ENCODE data around the gene METTL9. TPM values are rescaled to one million over a fixed set of nuclear protein-coding genes. Genes with fewer than 3 reads are reported as not detected.
"Not testable (repeated sequence)": the region's sequence is repeated elsewhere in the genome, so short reads cannot be mapped to it uniquely, and the experiment has no call there.

METTL9 gene
- total RNA-seq, 1 donor from 2014 or later, result 97.7 TPM

GRCh38 chr16:21574372-21574771 lies 25.0 kb upstream of the METTL9 start:
- Histone ChIP-seq H3K27me3 (no peaks in the 10 kb centered on the region), H3K36me3 (no peaks in the 10 kb centered on the region), H3K4me3 (no peak overlapping the region), H3K4me1 (no peaks in the 10 kb centered on the region), H3K27ac (no peak overlapping the region), H3K9me3 (no peaks in the 10 kb centered on the region)
- no peak for DNase-seq (ENCODE audit: extremely low spot score in 2 of 2)
- intact Hi-C loops (cut with DNase I), result no loop called here
- no peak for TF ChIP-seq POLR2A (IDR thresholded peaks at IDR 0.05)

DNA sequence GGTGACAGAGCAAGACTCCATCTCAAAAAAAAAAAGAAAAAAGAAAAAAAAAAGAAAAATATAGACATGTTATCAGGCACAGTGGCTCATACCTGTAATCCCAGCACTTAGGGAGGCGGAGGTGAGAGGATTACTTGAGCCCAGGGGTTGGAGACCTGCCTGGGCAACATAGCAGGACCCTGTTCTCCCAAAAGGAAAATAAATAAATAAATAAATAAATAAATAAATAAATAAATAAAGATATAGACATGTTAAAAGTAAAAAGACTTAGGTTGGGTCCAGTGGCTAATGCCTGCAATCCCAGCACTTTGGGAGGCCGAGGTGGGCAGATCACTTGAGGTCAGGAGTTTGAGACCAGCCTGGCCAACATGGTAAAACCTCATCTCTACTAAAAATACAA lies 23.1 kb upstream of the METTL9 start:
- H3K27ac ChIP-seq; H3K9me3 ChIP-seq; H3K4me1 ChIP-seq; H3K4me3 ChIP-seq; H3K27me3 ChIP-seq; DNase-seq (ENCODE audit: extremely low spot score in 2 of 2); intact Hi-C loops (cut with DNase I); H3K36me3 ChIP-seq: not testable (repeated sequence)

DNA sequence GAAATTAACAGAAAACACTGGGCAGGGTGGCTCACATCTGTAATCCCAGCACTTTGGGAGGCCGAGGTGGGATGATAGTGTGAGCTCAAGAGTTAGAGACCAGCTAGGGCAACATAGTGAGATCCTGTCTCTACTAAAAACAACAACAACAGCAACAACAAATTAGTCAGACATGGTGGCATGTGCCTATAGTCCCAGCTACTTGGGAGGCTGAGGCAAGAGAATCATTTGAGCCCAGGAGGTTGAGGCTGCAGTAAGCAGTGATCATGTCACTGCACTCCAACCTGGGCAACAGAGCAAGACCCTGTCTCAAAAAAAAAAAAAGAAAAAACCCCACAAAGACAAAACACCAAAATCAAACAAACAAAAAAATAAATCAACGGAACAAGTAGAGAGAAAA lies 21.9 kb upstream of the METTL9 start:
- H3K9me3 ChIP-seq; H3K27ac ChIP-seq; intact Hi-C loops (cut with DNase I); H3K36me3 ChIP-seq; DNase-seq (ENCODE audit: extremely low spot score in 2 of 2); H3K4me3 ChIP-seq; H3K27me3 ChIP-seq; H3K4me1 ChIP-seq: not testable (repeated sequence)

DNA sequence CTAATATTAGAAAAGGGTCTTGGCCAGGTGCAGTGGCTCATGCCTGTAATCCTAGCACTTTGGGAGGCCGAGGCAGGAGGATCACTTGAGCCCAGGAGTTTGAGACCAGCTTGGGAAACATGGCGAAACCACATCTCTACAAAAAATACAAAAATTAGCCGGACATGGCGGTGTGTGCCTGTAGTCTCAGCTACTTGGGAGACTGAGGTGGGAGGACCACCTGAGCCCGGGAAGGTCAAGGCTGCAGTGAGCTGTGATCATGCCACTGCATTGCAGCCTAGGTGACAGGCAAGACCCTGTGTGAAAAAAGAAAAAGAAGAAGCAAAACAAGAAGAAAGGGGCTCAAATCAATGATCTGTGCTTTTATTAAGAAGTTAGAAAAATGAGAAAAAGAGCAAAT lies 21.1 kb upstream of the METTL9 start:
- intact Hi-C loops (cut with DNase I); H3K4me3 ChIP-seq; DNase-seq (ENCODE audit: extremely low spot score in 2 of 2); H3K36me3 ChIP-seq; H3K27ac ChIP-seq; H3K4me1 ChIP-seq; H3K9me3 ChIP-seq; H3K27me3 ChIP-seq: not testable (repeated sequence)

GRCh38 chr16:21580131-21580530 lies 19.2 kb upstream of the METTL9 start:
- DNase-seq (ENCODE audit: extremely low spot score in 2 of 2); H3K4me3 ChIP-seq; H3K9me3 ChIP-seq; intact Hi-C loops (cut with DNase I); H3K36me3 ChIP-seq; H3K27me3 ChIP-seq; H3K27ac ChIP-seq: not testable (repeated sequence)
- peaks cover 12% of the 10 kb centered on the region for H3K4me1 ChIP-seq

DNA sequence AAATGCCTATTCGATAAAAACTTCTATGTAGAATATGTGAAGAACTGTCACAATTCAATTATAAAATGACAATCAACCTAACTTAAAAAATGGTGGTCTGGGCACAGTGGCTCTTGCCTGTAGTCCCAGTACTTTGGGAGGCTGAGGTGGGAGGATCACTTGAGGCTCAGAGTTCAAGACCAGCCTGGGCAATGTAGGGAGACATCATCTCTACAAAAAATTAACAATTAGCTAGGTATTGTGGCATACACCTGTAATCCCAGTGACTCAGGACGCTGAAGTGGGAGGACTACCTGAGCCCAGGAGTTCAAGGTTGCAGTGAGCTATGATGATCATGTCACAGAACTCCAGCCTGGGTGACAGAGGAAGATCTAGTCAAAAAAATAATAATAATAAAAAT lies 18.6 kb upstream of the METTL9 start:
- H3K27ac ChIP-seq, result no peak overlapping the region
- no peak overlapping the region for H3K4me3 ChIP-seq
- intact Hi-C loops (cut with DNase I), result no loop called here
- no peak for TF ChIP-seq POLR2AphosphoS5 (IDR thresholded peaks at IDR 0.05; ENCODE audit: insufficient read depth in 1 of 2, low read depth in 1 of 2)
- TF ChIP-seq CTCF (IDR thresholded peaks at IDR 0.05), result no peak
- TF ChIP-seq POLR2A (IDR thresholded peaks at IDR 0.05), result no peak
- no peak for DNase-seq (ENCODE audit: extremely low spot score in 2 of 2)
- no peaks in the 10 kb centered on the region for H3K36me3 ChIP-seq
- no peaks in the 10 kb centered on the region for H3K27me3 ChIP-seq
- H3K4me1 ChIP-seq, result peaks cover 12% of the 10 kb centered on the region
- H3K9me3 ChIP-seq, result no peaks in the 10 kb centered on the region

DNA sequence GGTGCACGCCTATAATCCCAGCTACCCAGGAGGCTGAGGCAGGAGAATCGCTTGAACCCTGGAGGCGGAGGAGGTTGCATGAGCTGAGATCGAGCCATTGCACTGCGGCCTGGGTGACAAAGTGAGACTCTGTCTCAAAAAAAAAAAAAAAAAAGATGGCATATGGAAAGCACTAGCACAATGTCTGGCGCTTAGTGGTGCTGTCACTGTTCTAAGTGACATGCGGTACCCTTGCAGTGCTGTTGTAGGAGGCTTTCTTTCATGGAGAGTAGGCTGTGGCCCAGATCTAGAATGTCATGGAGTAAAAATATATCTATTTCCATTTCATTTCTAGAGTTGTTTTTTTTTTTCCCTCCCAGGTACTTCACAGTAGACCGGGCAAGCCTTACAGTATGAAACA lies 14.6 kb upstream of the METTL9 start:
- intact Hi-C loops (cut with DNase I), result no loop called here
- no peak for TF ChIP-seq POLR2A (IDR thresholded peaks at IDR 0.05)
- no peak for TF ChIP-seq CTCF (IDR thresholded peaks at IDR 0.05)
- TF ChIP-seq POLR2AphosphoS5 (IDR thresholded peaks at IDR 0.05; ENCODE audit: insufficient read depth in 1 of 2, low read depth in 1 of 2), result no peak

GRCh38 chr16:21588593-21588992 lies 10.8 kb upstream of the METTL9 start:
- intact Hi-C loops (cut with DNase I); H3K27me3 ChIP-seq; H3K27ac ChIP-seq; DNase-seq (ENCODE audit: extremely low spot score in 2 of 2); H3K9me3 ChIP-seq; H3K36me3 ChIP-seq; H3K4me3 ChIP-seq: not testable (repeated sequence)
- peaks cover 18% of the 10 kb centered on the region for H3K4me1 ChIP-seq

More for the DNA sequence above, 14.6 kb upstream of the METTL9 start:
- Histone ChIP-seq H3K4me1 (peaks cover 15% of the 10 kb centered on the region), H3K27me3 (no peaks in the 10 kb centered on the region), H3K36me3 (no peaks in the 10 kb centered on the region), H3K27ac (no peak overlapping the region), H3K9me3 (no peaks in the 10 kb centered on the region), H3K4me3 (no peak overlapping the region)
- DNase-seq (ENCODE audit: extremely low spot score in 2 of 2), result no peak
